B cell (primary cell): ENCODE measurements around the gene G6PD.
"Not testable (repeated sequence)": the region's sequence is repeated elsewhere in the genome, so short reads cannot be mapped to it uniquely, and the experiment has no call there.

Experiments
- EZH2 ChIP-seq: IDR thresholded peaks from 2 replicates; pipeline ENCODE4 v1.6.1; 2012; ENCODE audit warnings: borderline replicate concordance, low read depth, mild to moderate bottlenecking, moderate library complexity, low read length; ENCODE audit not compliant: insufficient read depth, poor library complexity, severe bottlenecking
- TF ChIP-seq, protein P1 (sequence below): fragments of 200-600 bp; IDR thresholded peaks from one replicate; pipeline ENCODE4 v1.8.0; 2022; ENCODE audit warnings: antibody characterized with exemption, mild to moderate bottlenecking

GRCh38 chrX:154558896-154559295 is 12.2 kb upstream of the G6PD start:
- TF ChIP-seq, protein P1, sequence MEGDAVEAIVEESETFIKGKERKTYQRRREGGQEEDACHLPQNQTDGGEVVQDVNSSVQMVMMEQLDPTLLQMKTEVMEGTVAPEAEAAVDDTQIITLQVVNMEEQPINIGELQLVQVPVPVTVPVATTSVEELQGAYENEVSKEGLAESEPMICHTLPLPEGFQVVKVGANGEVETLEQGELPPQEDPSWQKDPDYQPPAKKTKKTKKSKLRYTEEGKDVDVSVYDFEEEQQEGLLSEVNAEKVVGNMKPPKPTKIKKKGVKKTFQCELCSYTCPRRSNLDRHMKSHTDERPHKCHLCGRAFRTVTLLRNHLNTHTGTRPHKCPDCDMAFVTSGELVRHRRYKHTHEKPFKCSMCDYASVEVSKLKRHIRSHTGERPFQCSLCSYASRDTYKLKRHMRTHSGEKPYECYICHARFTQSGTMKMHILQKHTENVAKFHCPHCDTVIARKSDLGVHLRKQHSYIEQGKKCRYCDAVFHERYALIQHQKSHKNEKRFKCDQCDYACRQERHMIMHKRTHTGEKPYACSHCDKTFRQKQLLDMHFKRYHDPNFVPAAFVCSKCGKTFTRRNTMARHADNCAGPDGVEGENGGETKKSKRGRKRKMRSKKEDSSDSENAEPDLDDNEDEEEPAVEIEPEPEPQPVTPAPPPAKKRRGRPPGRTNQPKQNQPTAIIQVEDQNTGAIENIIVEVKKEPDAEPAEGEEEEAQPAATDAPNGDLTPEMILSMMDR: not testable (repeated sequence)
- TF ChIP-seq EZH2: not testable (repeated sequence)
